Body of pancreas (tissue), 4 donors: Measurements from ENCODE around the gene RAET1L.

Experiments used
- CTCF ChIP-seq, 7 experiments: fragments of 450-650 bp in 4 of 7; fragments of 200-600 bp in 3 of 7; sonication (generic) in 3 of 7; IDR thresholded peaks; one replicate each; pipeline ENCODE4 v1.5.1; 2016 to 2019; ENCODE audit warnings: antibody characterized with exemption in 7 of 7
- POLR2A ChIP-seq, 3 donors: fragments of 450-650 bp; IDR thresholded peaks; one replicate each; pipeline ENCODE4 v1.6.1; 2016; ENCODE audit warnings: antibody characterized with exemption in 3 of 3, mild to moderate bottlenecking in 2 of 3

DNA sequence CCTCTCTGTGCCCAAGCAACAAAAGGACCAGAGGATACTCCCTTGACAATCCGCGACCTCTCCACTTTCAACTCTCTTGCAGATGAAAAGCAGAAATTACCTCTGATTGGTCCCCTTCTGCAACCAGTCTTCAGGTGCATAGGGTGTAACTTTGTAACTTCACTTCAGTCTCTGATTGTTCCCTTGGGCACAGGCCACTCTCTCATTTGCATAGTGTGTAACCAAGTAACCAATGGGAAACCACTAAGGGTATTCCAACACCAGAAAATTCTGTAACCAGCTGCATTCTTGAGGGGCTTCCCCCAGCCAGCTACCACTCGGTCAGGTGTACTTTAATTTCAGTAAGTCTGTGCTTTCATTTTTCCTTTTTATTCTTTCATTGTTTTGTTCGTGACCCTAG, 4.4 kb upstream of the RAET1L start:
- no peak for TF ChIP-seq CTCF (IDR thresholded peaks at IDR 0.05)
- no peak for TF ChIP-seq POLR2A (IDR thresholded peaks at IDR 0.05)
